Renal pelvis (tissue), 4 donors: ENCODE results near the gene GYPB. TPM values are rescaled to one million over a fixed set of nuclear protein-coding genes. Genes with fewer than 3 reads are reported as not detected.
"Not testable (repeated sequence)": the region's sequence is repeated elsewhere in the genome, so short reads cannot be mapped to it uniquely, and the experiment has no call there.

Experiments used
- DNase-seq: peaks from one replicate; pipeline ENCODE4 v3.0.0-alpha.2; 2013
- polyA plus RNA-seq, 3 donors: library from polyadenylated mRNA; unstranded; fragments of 120-200 nt; gene quantifications; one replicate each; pipeline ENCODE4 v1.2.1, GENCODE V29; 2013; ENCODE audit not compliant: insufficient read length in 3 of 3

GYPB gene
- polyA plus RNA-seq, 3 donors: 2.1 to 3.3 (median 2.8) TPM

DNA sequence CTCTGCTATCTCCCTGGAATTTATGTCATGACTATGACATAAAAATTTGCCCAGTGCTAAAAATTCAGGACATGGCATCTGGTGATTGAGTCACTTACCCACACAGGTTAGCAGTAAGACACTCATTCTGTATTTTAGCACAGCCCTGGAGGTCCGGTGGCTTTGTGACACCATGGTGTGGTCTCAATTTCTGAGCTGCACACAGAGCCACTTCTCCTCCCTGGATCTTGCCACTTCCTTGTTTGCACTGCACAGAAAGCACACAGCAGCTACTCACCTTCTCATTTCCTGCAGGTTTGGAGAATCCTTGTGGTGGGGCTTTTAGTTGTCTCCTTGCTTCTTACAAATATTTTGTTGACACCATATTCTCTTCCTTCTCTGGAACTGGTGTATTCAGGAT is 69.0 kb downstream of the GYPB start:
- DNase-seq: not testable (repeated sequence)

DNA sequence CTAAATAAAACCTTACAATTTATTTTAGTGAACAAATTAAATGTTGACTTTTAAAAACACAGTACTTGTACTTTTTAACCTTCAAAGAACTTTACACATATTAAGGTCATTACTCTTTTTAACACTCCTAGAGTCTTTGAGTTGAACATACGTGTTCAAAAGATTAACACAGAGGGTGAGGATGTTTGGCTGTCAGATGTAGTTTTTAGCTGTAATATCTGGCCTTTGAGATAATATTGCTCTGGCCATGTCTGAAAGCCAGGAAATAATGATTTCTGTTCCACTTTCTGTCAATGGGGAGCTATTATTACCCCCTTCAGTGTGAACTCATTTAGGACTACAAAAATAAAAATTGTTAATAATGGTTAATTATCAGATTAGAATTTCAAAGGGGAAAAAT is 71.7 kb downstream of the GYPB start:
- DNase-seq: not testable (repeated sequence)

Other genes with a start within 250 kb of the GYPB start
- gene GYPE, start 113.8 kb downstream of the GYPB start, polyA plus RNA-seq: 1 to 10 TPM; 2.8 to 4.2 (median 3.1) TPM
- 1 to 10 TPM; 1.4 to 5.2 (median 4.8) TPM for gene GYPA, start 121.3 kb upstream of the GYPB start, polyA plus RNA-seq